K562 (cell line): ENCODE data around the gene AMDHD1. TPM values are rescaled to one million over a fixed set of nuclear protein-coding genes. Genes with fewer than 3 reads are reported as not detected.

Source experiments
- ATAC-seq: fragments of 200-7000 bp; cut with Tn5 transposase; 3 replicates; pipeline ENCODE4 v1.9.1; 2020; ENCODE audit warnings: moderate library complexity
- BruUV-seq: library from RNA; stranded (reverse); fragments of 400-500 nt; replicated peaks from 2 replicates; lab custom pipeline; 2021; lab: Mats Ljungman, UMichigan
- CTCF ChIA-PET: fragments of 300-600 bp; formaldehyde crosslinking; extraction: SDS; loops from one replicate; lab custom pipeline; 2021; ENCODE audit warnings: low intra/inter-chr PET ratio; lab: Yijun Ruan, JAX
- POLR2A ChIA-PET: fragments of 300-600, 350-650 bp; sonication (Branson Sonifier 250); formaldehyde crosslinking; extraction: SDS; loops from one replicate; lab custom pipeline; 2021; ENCODE audit warnings: antibody characterized with exemption, inconsistent platforms; lab: Yijun Ruan, JAX
- DNase-seq, 4 experiments: peaks; one replicate each; pipeline versions ENCODE4 v3.0.0 to v3.0.0-alpha.2; 2011 to 2018; ENCODE audit warnings: low spot score in 3 of 4, mixed read lengths in 3 of 4; ENCODE audit errors: extremely low read depth in 1 of 4
- FAIRE-seq: peaks from 2 replicates; lab custom pipeline; 2011; peaks lifted over from hg19 to GRCh38; lab: Jason Lieb, UNC
- H2AFZ ChIP-seq: 2 replicates; pipeline ENCODE4 v1.6.0; 2011; ENCODE audit warnings: low read depth, low read length, control low read depth, inconsistent platforms
- H3K27ac ChIP-seq: fragments of 200-600 bp; 3 replicates; pipeline ENCODE4 v1.8.0; 2011; ENCODE audit warnings: low read depth, mild to moderate bottlenecking, control low read depth, inconsistent platforms, low read length, moderate library complexity, mixed read lengths; ENCODE audit errors: extremely low read depth
- H3K27me3 ChIP-seq, 2 experiments: fragments of 300-600 bp in 1 of 2; 2 replicates in 1 of 2; 3 replicates in 1 of 2; pipeline versions ENCODE4 v1.6.0 to v1.8.0; 2011; ENCODE audit warnings: inconsistent platforms in 2 of 2, low read length in 2 of 2, mild to moderate bottlenecking in 1 of 2, mixed read lengths in 1 of 2, moderate library complexity in 1 of 2; ENCODE audit not compliant: control insufficient read depth in 2 of 2, insufficient read depth in 2 of 2
- H3K36me3 ChIP-seq: fragments of 300-600 bp; 3 replicates; pipeline ENCODE4 v1.8.0; 2011; ENCODE audit warnings: mild to moderate bottlenecking, low read length, inconsistent platforms; ENCODE audit not compliant: control insufficient read depth, insufficient read depth
- H3K4me1 ChIP-seq, 2 experiments: fragments of 200-600 bp in 1 of 2; replicated peaks in 1 of 2; 2 replicates in 1 of 2; 3 replicates in 1 of 2; pipeline versions ENCODE4 v1.5.1 to v1.8.0; 2011; ENCODE audit warnings: inconsistent platforms in 2 of 2, low read length in 2 of 2, mild to moderate bottlenecking in 1 of 2, mixed read lengths in 1 of 2, moderate library complexity in 1 of 2; ENCODE audit not compliant: control insufficient read depth in 2 of 2, insufficient read depth in 2 of 2
- H3K4me2 ChIP-seq: 2 replicates; pipeline ENCODE4 v1.6.1; 2011; ENCODE audit warnings: low read length, control low read depth, inconsistent platforms, mixed read lengths; ENCODE audit not compliant: insufficient read depth
- H3K4me3 ChIP-seq: fragments of 200-600 bp; sonication (generic), shearing (Covaris generic); 2 replicates; pipeline ENCODE4 v1.5.1; 2016; ENCODE audit warnings: control low read depth, inconsistent platforms
- H3K79me2 ChIP-seq: fragments of 200-600 bp; 3 replicates; pipeline ENCODE4 v1.8.0; 2011; ENCODE audit warnings: low read length, inconsistent platforms; ENCODE audit not compliant: control insufficient read depth, insufficient read depth
- H3K9ac ChIP-seq, 2 experiments: 2 replicates each; pipeline versions ENCODE4 v1.6.0 to v1.6.1; 2011; ENCODE audit warnings: low read depth in 2 of 2, low read length in 2 of 2, control low read depth in 1 of 2, inconsistent platforms in 1 of 2, mild to moderate bottlenecking in 1 of 2, mixed read lengths in 1 of 2; ENCODE audit not compliant: insufficient read depth in 1 of 2
- H3K9me1 ChIP-seq: one replicate; pipeline ENCODE4 v1.6.0; 2011; ENCODE audit warnings: inconsistent platforms, mild to moderate bottlenecking, low read length, moderate library complexity; ENCODE audit not compliant: control insufficient read depth, insufficient read depth
- H3K9me3 ChIP-seq: replicated peaks from 2 replicates; pipeline ENCODE4 v1.5.1; 2011; ENCODE audit warnings: low read depth, low read length, inconsistent platforms; ENCODE audit not compliant: control insufficient read depth, insufficient read depth
- H4K20me1 ChIP-seq: replicated peaks from 2 replicates; pipeline ENCODE4 v1.6.1; 2011; ENCODE audit warnings: low read length, inconsistent platforms, mixed read lengths; ENCODE audit not compliant: control insufficient read depth, insufficient read depth
- BCL6 ChIP-seq: fragments of 250-450 bp; sonication (Bioruptor Pico); IDR thresholded peaks from 2 replicates; pipeline ENCODE4 v1.4.0; 2020
- BRF2 ChIP-seq: IDR thresholded peaks from 3 replicates; pipeline ENCODE4 v1.6.1; 2011; ENCODE audit warnings: borderline replicate concordance, mild to moderate bottlenecking; ENCODE audit not compliant: insufficient read length, insufficient read depth
- E2F4 ChIP-seq: sonication (generic); formaldehyde crosslinking; IDR thresholded peaks from 2 replicates; pipeline ENCODE4 v1.8.0; 2022; ENCODE audit warnings: mild to moderate bottlenecking, low read depth, missing genetic modification reagents
- ETV5 ChIP-seq: sonication (generic); formaldehyde crosslinking; IDR thresholded peaks from 2 replicates; pipeline ENCODE4 v1.4.0; 2020; ENCODE audit warnings: low read depth, mild to moderate bottlenecking, missing genetic modification reagents
- HDAC3 ChIP-seq: fragments of 450-650 bp; IDR thresholded peaks from 2 replicates; pipeline ENCODE4 v1.6.1; 2018; ENCODE audit warnings: borderline replicate concordance, mild to moderate bottlenecking, moderate library complexity; ENCODE audit not compliant: partially characterized antibody
- HMG20B ChIP-seq: fragments of 250-450 bp; sonication (Bioruptor Pico); IDR thresholded peaks from 2 replicates; pipeline ENCODE4 v1.5.0; 2021; ENCODE audit warnings: mild to moderate bottlenecking
- POLR2AphosphoS2 ChIP-seq: IDR thresholded peaks from 2 replicates; pipeline ENCODE4 v1.6.1; 2012; ENCODE audit warnings: low read length, improper control_type of control experiment
- TAF15 ChIP-seq: fragments of 200-400 bp; formaldehyde crosslinking; IDR thresholded peaks from 2 replicates; pipeline ENCODE4 v1.6.1; 2017; ENCODE audit warnings: mild to moderate bottlenecking, low read depth, low read length, moderate library complexity
- ZBTB12 ChIP-seq: fragments of 250-450 bp; sonication (Bioruptor Pico); IDR thresholded peaks from 2 replicates; pipeline ENCODE4 v1.4.0; 2020
- ZHX1 ChIP-seq: fragments of 150-350 bp; conservative IDR thresholded peaks from 2 replicates; pipeline ENCODE4 v1.6.1; 2014; ENCODE audit warnings: low read length
- WGBS: fragments of 100-300 bp; shearing (Covaris generic); methylation state at CpG from one replicate; pipeline ENCODE4 v1.1.6; 2016; ENCODE audit warnings: low coverage, mixed read lengths; ENCODE audit not compliant: insufficient coverage; ENCODE audit errors: missing lambda C conversion rate; 5-methylcytosine and 5-hydroxymethylcytosine counted together
- in situ Hi-C: fragments of 300-500 bp; cut with MboI; formaldehyde crosslinking; loops from 4 replicates; pipeline ENCODE4 v1.15.0; 2018; ENCODE audit warnings: inconsistent platforms, mixed read lengths
- intact Hi-C: fragments of 100-400 bp; cut with micrococcal nuclease; formaldehyde crosslinking; loops from 2 replicates; pipeline ENCODE4 v1.14.2; 2022
- polyA plus RNA-seq, 8 experiments: library from polyadenylated mRNA; depleted of rRNA in 4 of 8; stranded (reverse) in 5 of 8; unstranded in 3 of 8; fragments of >200 nt; fragmentation: Nextera tagmentation in 2 of 8; fragmentation: Illumina TruSeq in 1 of 8; extraction: Ambion mirVana in 2 of 8; extraction: Trizol in 1 of 8; gene quantifications; 2 replicates each; pipeline versions ENCODE4 v1.2.1 to v1.2.3, GENCODE V29; 2011 to 2014; ENCODE audit warnings: inconsistent platforms in 1 of 8, missing spikeins in 1 of 8
- total RNA-seq, 7 experiments: library from RNA; depleted of rRNA in 6 of 7; stranded (reverse); fragments of >200 nt in 6 of 7; fragmentation: Illumina TruSeq in 2 of 7; extraction: Trizol in 2 of 7; gene quantifications; 2 replicates each; pipeline versions ENCODE4 v1.2.1 to v1.2.3, GENCODE V29; 2011 to 2021; ENCODE audit warnings: low replicate concordance in 1 of 7

Gene AMDHD1
- total and polyA plus RNA-seq, 9 of the 15 experiments (the other 6 are each of a cell fraction or from before 2014, with no cell fraction given): not detected

GRCh38 chr12:95940514-95940913 is 2.6 kb upstream of the AMDHD1 start (continued):
- TF ChIP-seq HMG20B (CRISPR knock-in tag) (no peak), BRF2 (no peak), POLR2AphosphoS2 (no peak), HDAC3 (no peak), TAF15 (no peak), BCL6 (CRISPR knock-in tag) (no peak), E2F4 (CRISPR knock-in tag) (no peak)

GRCh38 chr12:95942101-95942523 is 1.0 kb upstream of the AMDHD1 start:
- no peak overlapping the region for H3K27ac ChIP-seq
- no peaks in the 10 kb centered on the region for H3K9me3 ChIP-seq
- H3K36me3 ChIP-seq: no peaks in the 10 kb centered on the region
- intact Hi-C loops: no loop called here
- DNase-seq (no peak), ATAC-seq (no peak), FAIRE-seq (no peak)
- ChIA-PET POLR2A (no interaction called here), CTCF (no interaction called here)
- WGBS: 10% methylated on average over 11 of the region's 13 CpGs
- in situ Hi-C loops: no loop called here
- peaks cover 0 to 10% of the 10 kb centered on the region in 2 experiments; a peak in 2 of 5 replicates for H3K4me1 ChIP-seq
- H3K9me1 ChIP-seq: no peaks in the 10 kb centered on the region
- no peaks in the 10 kb centered on the region for H3K79me2 ChIP-seq
- no peaks in the 10 kb centered on the region for H4K20me1 ChIP-seq
- no peak overlapping the region for H3K4me2 ChIP-seq
- H3K9ac ChIP-seq: no peak overlapping the region
- peaks cover 3 to 14% of the 10 kb centered on the region in 2 experiments; a peak in 3 of 5 replicates for H3K27me3 ChIP-seq
- BruUV-seq: no TSS peak
- no peak for TF ChIP-seq ZHX1
- TF ChIP-seq ETV5 (CRISPR knock-in tag): no peak
- no peak for TF ChIP-seq ZBTB12 (CRISPR knock-in tag)
- TF ChIP-seq, all 486 proteins: peak for 0
- Histone ChIP-seq H3K4me3 (no peak overlapping the region), H2AFZ (no peak overlapping the region)
